Duodenal mucosa (tissue), 2 donors: ENCODE measurements around the gene ZNF827.

Experiments used
- H3K27ac ChIP-seq: one replicate; pipeline ENCODE4 v1.7.0; 2013; ENCODE audit warnings: low read depth, low read length
- H3K27me3 ChIP-seq, 2 donors: one replicate each; pipeline ENCODE4 v1.7.0; 2013; ENCODE audit warnings: low read length in 2 of 2, control low read depth in 1 of 2; ENCODE audit not compliant: insufficient read depth in 2 of 2, control insufficient read depth in 1 of 2
- H3K36me3 ChIP-seq, 2 donors: one replicate each; pipeline ENCODE4 v1.7.0; 2013; ENCODE audit warnings: low read length in 2 of 2, control low read depth in 1 of 2; ENCODE audit not compliant: insufficient read depth in 2 of 2, control insufficient read depth in 1 of 2
- H3K4me1 ChIP-seq, 2 donors: one replicate each; pipeline ENCODE4 v1.7.0; 2013; ENCODE audit warnings: low read length in 2 of 2, control low read depth in 1 of 2; ENCODE audit not compliant: insufficient read depth in 2 of 2, control insufficient read depth in 1 of 2
- H3K4me3 ChIP-seq, 2 donors: one replicate each; pipeline ENCODE4 v1.7.0; 2013; ENCODE audit warnings: low read length in 2 of 2, low read depth in 1 of 2
- H3K9ac ChIP-seq, 2 donors: one replicate each; pipeline ENCODE4 v1.7.0; 2013; ENCODE audit warnings: low read length in 2 of 2, low read depth in 1 of 2
- H3K9me3 ChIP-seq, 2 donors: one replicate each; pipeline ENCODE4 v1.7.0; 2013; ENCODE audit warnings: low read length in 2 of 2, control low read depth in 1 of 2; ENCODE audit not compliant: control insufficient read depth in 1 of 2

The ZNF827 gene

GRCh38 chr4:145820407-145820806 lies 118.2 kb downstream of the ZNF827 start:
- Histone ChIP-seq H3K36me3 (peaks cover 0 to 16% of the 10 kb centered on the region in 2 donors), H3K4me3 (no peak overlapping the region), H3K9ac (no peak overlapping the region), H3K27me3 (no peaks in the 10 kb centered on the region), H3K9me3 (no peaks in the 10 kb centered on the region), H3K27ac (no peak overlapping the region), H3K4me1 (no peaks in the 10 kb centered on the region)

GRCh38 chr4:145819853-145820181 lies 118.8 kb downstream of the ZNF827 start:
- H3K9ac ChIP-seq = no peak overlapping the region
- no peak overlapping the region for H3K27ac ChIP-seq
- no peak overlapping the region for H3K4me3 ChIP-seq
- no peaks in the 10 kb centered on the region for H3K9me3 ChIP-seq
- H3K27me3 ChIP-seq = no peaks in the 10 kb centered on the region
- H3K4me1 ChIP-seq = no peaks in the 10 kb centered on the region
- H3K36me3 ChIP-seq = peaks cover 0 to 10% of the 10 kb centered on the region in 2 donors

- no peaks in the 10 kb centered on the region for H3K4me1 ChIP-seq
Observed at GRCh38 chr4:145819101-145819852, 119.3 kb downstream of the ZNF827 start.

GRCh38 chr4:145818011-145818410 lies 120.6 kb downstream of the ZNF827 start:
- no peak overlapping the region for H3K4me3 ChIP-seq
- no peak overlapping the region for H3K9ac ChIP-seq
- H3K4me1 ChIP-seq = no peaks in the 10 kb centered on the region
- no peaks in the 10 kb centered on the region for H3K27me3 ChIP-seq
- no peaks in the 10 kb centered on the region for H3K9me3 ChIP-seq
- peaks cover 4 to 19% of the 10 kb centered on the region in 2 donors for H3K36me3 ChIP-seq
- no peak overlapping the region for H3K27ac ChIP-seq

More at GRCh38 chr4:145819101-145819852, 119.3 kb downstream of the ZNF827 start:
- Histone ChIP-seq H3K36me3 (peaks cover 0 to 11% of the 10 kb centered on the region in 2 donors), H3K27ac (no peak overlapping the region), H3K4me3 (no peak overlapping the region), H3K27me3 (no peaks in the 10 kb centered on the region), H3K9me3 (no peaks in the 10 kb centered on the region), H3K9ac (no peak overlapping the region)

GRCh38 chr4:145816091-145816490 lies 122.5 kb downstream of the ZNF827 start:
- peaks cover 4 to 17% of the 10 kb centered on the region in 2 donors for H3K36me3 ChIP-seq
- H3K4me1 ChIP-seq = no peaks in the 10 kb centered on the region
- no peak overlapping the region for H3K27ac ChIP-seq
- H3K9ac ChIP-seq = no peak overlapping the region
- H3K9me3 ChIP-seq = no peaks in the 10 kb centered on the region
- H3K4me3 ChIP-seq = no peak overlapping the region
- no peaks in the 10 kb centered on the region for H3K27me3 ChIP-seq

GRCh38 chr4:145815626-145816025 lies 123.0 kb downstream of the ZNF827 start:
- Histone ChIP-seq H3K27ac (no peak overlapping the region), H3K27me3 (no peaks in the 10 kb centered on the region), H3K4me3 (no peak overlapping the region), H3K4me1 (no peaks in the 10 kb centered on the region), H3K36me3 (peaks cover 4 to 18% of the 10 kb centered on the region in 2 donors), H3K9me3 (no peaks in the 10 kb centered on the region), H3K9ac (no peak overlapping the region)

- no peak overlapping the region for H3K27ac ChIP-seq
- H3K9me3 ChIP-seq = no peaks in the 10 kb centered on the region
- H3K4me3 ChIP-seq = no peak overlapping the region
- no peak overlapping the region for H3K9ac ChIP-seq
- H3K4me1 ChIP-seq = no peaks in the 10 kb centered on the region
- no peaks in the 10 kb centered on the region for H3K27me3 ChIP-seq
- H3K36me3 ChIP-seq = peaks cover 4 to 18% of the 10 kb centered on the region in 2 donors
Observed at GRCh38 chr4:145815027-145815612, 123.5 kb downstream of the ZNF827 start.

GRCh38 chr4:145814246-145814645 lies 124.4 kb downstream of the ZNF827 start:
- H3K4me3 ChIP-seq = no peak overlapping the region
- H3K36me3 ChIP-seq = peaks cover 4 to 13% of the 10 kb centered on the region in 2 donors
- no peaks in the 10 kb centered on the region for H3K27me3 ChIP-seq
- H3K27ac ChIP-seq = no peak overlapping the region
- no peak overlapping the region for H3K9ac ChIP-seq
- no peaks in the 10 kb centered on the region for H3K9me3 ChIP-seq
- no peaks in the 10 kb centered on the region for H3K4me1 ChIP-seq

- Histone ChIP-seq H3K4me1 (peaks cover 0 to 5% of the 10 kb centered on the region in 2 donors), H3K36me3 (peaks cover 4 to 13% of the 10 kb centered on the region in 2 donors), H3K27ac (no peak overlapping the region), H3K27me3 (no peaks in the 10 kb centered on the region), H3K9me3 (no peaks in the 10 kb centered on the region), H3K4me3 (no peak overlapping the region), H3K9ac (no peak overlapping the region)
Observed at GRCh38 chr4:145812919-145813318, 125.7 kb downstream of the ZNF827 start.

GRCh38 chr4:145808848-145809512 lies 129.6 kb downstream of the ZNF827 start:
- Histone ChIP-seq H3K4me3 (no peak overlapping the region), H3K27me3 (no peaks in the 10 kb centered on the region), H3K9ac (no peak overlapping the region), H3K4me1 (peaks cover 0 to 5% of the 10 kb centered on the region in 2 donors), H3K36me3 (peaks cover 4 to 10% of the 10 kb centered on the region in 2 donors), H3K9me3 (no peaks in the 10 kb centered on the region), H3K27ac (no peak overlapping the region)
